ENCODE results near the gene PPP2R2B.
"Not testable (repeated sequence)": the region's sequence is repeated elsewhere in the genome, so short reads cannot be mapped to it uniquely, and the experiment has no call there.

The PPP2R2B gene

DNA sequence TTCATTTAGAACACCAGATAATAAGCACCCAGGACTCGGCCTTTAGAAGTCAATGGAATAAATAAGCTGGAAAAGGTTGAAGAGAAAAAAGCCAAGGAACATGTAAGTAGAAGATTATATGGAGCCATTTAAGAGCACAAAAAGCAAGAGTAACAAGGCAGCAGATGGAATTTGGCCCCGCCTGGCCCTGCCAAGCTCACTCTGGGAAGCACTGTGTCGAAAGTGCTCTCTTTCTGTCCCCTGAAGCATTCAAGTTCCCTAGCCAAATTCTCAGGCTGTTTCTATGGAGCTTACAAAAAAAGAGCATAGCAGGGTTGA is 289.6 kb downstream of the PPP2R2B start:
- no peak for DNase-seq

GRCh38 chr5:146588331-146589027 is 290.1 kb downstream of the PPP2R2B start:
- DNase-seq: no peak

DNA sequence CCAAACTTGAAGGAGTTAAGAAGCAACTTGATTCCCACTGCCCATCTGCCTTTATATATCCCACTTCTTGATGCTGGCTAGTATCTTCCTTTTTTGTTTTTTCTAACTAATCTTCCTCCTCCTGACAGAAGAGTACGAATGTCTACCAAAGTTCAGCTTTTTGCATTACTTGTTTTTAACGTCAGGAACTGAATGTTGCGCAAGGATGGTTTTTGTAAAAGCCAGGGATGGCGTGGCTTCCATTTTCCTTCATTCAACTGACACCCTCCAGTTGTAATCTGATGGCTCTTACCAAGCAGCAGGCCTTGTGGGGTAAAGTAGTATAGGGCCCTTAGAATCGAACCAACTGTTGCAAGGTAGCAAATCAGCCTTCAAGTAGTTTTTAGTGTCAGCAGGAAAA is 291.8 kb downstream of the PPP2R2B start:
- no peak for DNase-seq

GRCh38 chr5:146584750-146585149 is 293.8 kb downstream of the PPP2R2B start:
- no peak for DNase-seq

GRCh38 chr5:146582051-146582596 is 296.4 kb downstream of the PPP2R2B start:
- DNase-seq: no peak

- no peak for DNase-seq
These were observed 298.3 kb downstream of the PPP2R2B start for GRCh38 chr5:146580237-146580636.

DNA sequence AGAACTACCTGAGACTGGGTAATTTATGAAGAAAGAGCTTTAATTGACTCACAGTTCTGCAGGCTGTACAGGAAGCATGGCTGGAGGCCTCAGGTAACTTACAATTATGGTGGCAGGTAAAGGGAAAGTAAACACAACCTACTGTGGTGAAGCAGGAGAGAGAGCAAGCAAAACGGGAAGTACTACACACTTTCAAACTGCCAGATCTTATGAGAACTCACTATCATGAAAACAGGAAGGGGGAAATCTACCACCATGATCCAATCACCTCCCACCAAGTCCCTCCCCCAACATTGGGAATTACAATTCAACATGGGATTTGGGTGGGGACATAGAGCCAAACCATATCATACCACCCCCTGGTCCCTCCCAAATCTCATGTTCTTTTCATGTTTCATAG is 303.8 kb downstream of the PPP2R2B start:
- DNase-seq: no peak

DNA sequence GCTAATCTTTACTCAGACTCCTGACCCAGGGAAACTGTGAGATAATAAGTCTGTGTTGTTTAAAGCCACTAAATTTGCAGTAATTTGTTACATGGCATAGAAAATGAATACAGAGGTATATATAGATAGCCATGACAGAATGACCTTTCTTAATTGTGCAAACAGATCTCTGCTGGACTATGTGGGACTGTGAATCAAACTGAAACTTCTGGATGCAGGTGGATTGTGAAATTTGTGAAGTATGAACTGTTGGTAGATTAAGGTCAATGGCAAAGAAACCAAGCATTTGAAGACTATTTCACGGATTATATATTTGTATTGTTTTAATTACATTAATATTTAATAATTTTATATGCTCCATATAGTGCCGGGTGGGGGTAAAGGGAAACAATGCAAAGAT is 310.4 kb downstream of the PPP2R2B start:
- no peak for DNase-seq

GRCh38 chr5:146565764-146566367 is 312.7 kb downstream of the PPP2R2B start:
- DNase-seq: peak; percentile 67

DNA sequence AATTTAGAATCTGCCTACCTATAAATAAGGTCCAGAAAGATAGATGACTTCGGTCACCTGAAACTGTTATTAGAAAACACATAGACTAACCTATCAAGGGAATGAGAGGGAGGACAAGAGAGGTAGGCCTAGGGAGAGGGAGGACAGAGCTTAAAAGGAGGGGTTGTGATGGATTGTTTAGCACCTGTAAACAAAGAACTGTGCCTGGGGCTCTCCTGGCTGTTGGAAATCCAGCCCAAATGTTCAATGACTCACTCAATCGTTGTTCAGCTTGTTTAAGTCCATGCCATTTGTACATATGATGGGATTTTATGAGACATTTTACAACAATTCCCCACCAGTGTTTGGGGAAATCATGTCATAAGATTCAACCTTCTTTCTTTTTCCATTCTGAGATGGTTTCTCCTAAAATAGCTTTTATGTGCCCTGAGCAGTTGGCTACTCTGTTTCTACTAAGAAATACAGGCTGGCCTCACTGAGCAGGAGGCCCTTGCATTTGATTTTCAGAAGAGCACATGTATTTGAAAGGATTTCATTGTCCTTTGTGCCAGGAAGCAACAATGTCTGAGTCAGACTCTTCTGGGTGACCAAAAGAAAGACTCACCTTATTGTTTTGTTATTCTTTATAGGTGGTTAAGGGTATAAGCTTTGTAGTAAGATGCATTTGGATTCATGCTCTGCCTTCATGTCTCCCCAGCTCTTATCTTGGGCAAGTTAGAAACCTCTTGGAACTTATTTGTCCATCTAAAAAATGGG is 314.4 kb downstream of the PPP2R2B start:
- DNase-seq: no peak

- DNase-seq: no peak
These were observed 316.1 kb downstream of the PPP2R2B start for GRCh38 chr5:146562461-146562860.

- peak; percentile 30 for DNase-seq
These were observed 316.8 kb downstream of the PPP2R2B start for GRCh38 chr5:146561711-146562110.

DNA sequence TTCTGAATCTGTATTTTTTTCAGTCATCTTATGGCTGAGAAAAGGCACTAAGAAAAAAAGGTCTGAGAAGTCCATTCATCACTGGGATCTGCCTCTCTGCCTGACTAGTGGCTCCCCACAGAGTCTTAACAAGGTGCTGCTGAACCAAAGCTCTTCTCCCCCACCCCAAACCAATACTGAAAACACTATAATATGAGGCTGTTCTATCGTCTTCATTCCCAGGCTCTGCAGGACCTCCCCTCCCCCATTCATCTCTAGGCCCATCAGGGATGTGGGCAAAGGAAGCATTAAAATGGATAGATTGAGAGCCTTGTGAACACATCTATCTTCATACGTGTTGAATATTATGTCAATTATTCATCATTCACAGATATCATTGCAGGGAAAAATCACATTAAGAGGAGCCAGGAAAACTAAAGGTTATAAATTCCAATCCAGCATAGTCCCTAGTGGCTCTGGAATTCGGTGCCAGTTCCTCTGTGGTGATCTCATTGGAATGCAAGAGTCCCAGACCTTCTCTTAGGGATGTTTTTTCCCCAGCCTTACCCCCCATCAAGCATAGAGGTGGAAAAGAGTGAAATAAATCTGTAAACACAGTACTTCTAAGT is 318.2 kb downstream of the PPP2R2B start:
- peak; percentile 92 for DNase-seq

DNA sequence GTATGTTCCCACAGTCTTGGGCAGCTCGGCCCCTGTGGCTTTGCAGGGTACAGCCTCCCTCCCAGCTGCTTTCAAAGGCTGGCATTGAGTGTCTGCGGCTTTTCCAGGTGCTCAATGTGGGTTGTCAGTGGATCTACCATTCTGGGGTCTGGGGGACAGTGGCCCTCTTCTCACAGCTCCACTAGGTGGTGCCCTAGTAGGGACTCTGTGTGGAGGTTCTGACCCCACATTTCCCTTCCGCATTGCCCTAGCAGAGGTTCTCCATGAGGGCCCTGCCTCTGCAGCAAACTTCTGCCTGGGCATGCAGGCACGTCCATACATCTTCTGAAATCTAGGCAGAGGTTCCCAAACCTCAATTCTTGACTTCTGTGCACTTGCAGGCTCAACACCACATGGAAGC is 321.7 kb downstream of the PPP2R2B start:
- DNase-seq: not testable (repeated sequence)

DNA sequence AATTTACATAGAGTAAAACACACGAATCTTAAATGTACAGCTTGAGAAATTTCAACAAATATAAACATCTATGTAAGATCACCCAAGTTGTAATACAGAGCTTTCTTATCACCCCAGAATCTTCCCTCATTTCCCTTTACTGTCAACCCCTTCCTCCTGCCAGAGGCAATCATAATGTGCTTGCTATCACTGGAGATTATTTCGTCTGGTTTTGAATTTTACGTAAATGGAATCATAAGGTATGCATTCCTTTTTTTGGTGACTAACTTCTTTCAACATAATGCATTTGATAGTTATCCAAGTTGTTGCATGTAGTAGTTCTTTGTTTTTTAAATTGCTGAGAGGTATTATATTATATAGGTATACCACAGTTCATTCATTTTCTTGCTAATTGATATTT is 325.1 kb downstream of the PPP2R2B start:
- no peak for DNase-seq

DNA sequence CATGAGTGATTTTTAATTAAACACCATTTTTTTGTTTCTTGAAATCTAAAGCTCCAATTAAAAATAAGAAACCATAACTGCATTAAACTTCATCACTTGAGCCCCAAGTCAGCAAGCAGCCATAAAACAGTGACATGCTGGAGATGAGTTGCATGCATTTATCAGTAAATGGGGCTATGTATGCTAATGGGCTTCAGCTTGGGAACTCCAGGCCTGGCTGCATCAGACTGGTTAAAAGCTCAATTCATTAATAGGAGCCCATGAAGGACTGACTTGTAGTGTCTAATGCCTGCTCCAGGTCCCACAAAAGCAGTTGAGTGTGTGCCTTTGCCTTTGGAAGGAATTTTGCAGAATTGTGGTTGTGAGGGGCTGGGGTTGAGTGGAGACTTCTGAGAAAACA is 328.9 kb downstream of the PPP2R2B start:
- no peak for DNase-seq

DNA sequence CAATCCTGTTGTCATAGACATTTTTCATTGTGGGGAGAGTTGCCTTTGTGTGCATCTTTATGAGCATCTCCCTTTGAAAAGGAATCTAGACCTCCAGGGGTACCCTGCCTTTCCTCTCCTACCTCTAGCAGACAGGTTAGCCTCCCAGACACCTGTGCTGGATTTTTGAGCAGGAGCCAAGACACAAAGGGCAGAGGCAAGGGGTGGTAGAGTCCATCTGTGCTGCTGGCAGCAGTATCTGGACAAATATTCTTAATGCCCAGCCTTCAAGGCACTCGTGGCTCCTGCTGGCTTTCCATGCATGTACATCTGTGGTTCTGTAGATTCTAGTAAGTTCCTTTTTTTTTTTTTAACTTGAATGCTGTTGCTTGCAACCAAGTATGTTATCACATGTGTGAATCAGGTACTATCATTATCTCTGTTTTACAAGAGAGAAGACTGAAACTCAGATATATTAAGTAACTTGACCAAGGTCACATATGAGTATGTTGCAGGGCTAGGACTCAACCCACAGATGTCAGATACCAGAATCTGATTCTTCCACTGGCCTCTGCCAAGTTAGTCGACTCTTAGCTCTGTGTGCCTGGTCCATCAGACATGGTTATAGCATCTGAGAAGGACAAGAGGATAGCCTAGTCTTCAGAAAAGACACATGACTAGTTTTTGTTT is 329.6 kb downstream of the PPP2R2B start:
- DNase-seq: no peak

DNA sequence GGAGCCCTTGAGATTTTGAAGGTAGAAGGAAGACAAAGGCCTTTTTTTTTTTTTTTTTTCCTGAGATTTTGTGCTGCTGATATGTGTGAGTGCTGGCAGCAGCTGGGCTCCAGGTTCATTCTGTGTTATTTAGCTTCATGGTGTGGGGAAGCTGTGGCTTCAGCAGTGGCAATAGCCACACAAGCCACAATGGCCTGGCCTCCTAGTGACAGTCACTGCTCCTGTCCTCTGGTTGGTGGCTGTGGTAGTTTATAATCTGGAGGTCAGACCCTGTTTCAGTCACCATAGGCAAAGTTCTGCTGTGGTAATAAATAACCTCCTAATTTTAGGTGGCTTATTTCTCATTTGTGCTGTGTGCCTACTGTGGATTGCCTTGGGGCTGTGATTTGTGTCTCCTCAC is 334.3 kb downstream of the PPP2R2B start:
- DNase-seq: no peak

- DNase-seq: peak; percentile 56
These were observed 336.4 kb downstream of the PPP2R2B start for GRCh38 chr5:146541958-146542849.

- peak; percentile 45 for DNase-seq
These were observed 338.1 kb downstream of the PPP2R2B start for GRCh38 chr5:146540414-146540813.

DNA sequence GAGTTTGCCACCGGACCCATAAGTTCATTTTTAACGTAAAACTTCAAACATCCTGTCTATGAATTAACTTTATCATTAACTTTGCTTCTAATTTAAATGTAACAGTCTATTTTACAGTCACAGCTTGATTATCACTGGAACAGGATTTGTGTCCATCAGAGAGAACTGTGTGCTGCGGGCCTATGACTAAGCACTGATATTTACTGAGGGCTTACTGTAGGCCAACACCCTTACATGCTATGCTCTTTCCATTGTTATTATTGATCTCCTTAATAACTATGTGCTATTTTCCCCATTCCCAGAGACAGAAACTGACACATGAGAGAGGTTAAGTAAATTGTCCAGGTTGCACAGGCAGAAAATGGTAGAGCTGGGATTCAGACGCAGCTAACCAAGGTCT is 338.6 kb downstream of the PPP2R2B start:
- no peak for DNase-seq

DNA sequence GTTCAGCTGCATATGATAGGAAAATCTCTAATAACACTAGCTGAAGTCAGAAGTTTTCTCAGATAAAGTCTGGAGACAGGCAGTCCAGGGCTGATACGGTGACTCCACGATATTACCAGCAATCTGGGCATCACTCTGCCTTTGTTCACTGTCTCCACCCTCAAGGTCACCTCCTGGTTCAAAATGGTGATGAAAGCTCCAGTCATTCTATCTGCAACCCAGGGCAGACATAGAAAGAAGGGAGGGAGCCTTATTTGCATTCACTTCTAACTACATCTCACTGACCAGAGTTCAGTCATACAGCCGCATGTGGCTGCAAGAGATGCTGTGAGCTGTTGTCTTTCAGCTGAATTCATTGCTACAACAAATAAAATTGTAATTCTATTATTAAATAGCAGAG is 340.1 kb downstream of the PPP2R2B start:
- no peak for DNase-seq
